Mesothelial cell of epicardium (in vitro differentiated cells): ENCODE data around the gene ASTN2. TPM values are rescaled to one million over a fixed set of nuclear protein-coding genes. Genes with fewer than 3 reads are reported as not detected.

Experiments used
- DNase-seq, 2 experiments: peaks; one replicate each; pipeline ENCODE4 v3.0.0; 2021; ENCODE audit warnings: low spot score in 2 of 2; ENCODE audit not compliant: unreplicated experiment in 2 of 2
- H3K27ac Mint-ChIP-seq: 2 replicates; pipeline ENCODE4 v1.8.0; 2021; ENCODE audit warnings: mixed read lengths
- H3K27me3 Mint-ChIP-seq: 2 replicates; pipeline ENCODE4 v1.8.0; 2021; ENCODE audit warnings: low read depth, mixed read lengths
- H3K36me3 Mint-ChIP-seq: 2 replicates; pipeline ENCODE4 v1.8.0; 2021; ENCODE audit warnings: mixed read lengths
- H3K4me1 Mint-ChIP-seq: 2 replicates; pipeline ENCODE4 v1.8.0; 2021; ENCODE audit warnings: mixed read lengths
- H3K4me3 Mint-ChIP-seq: 2 replicates; pipeline ENCODE4 v1.8.0; 2021; ENCODE audit warnings: mild to moderate bottlenecking, moderate library complexity, mixed read lengths
- H3K9me3 Mint-ChIP-seq: 2 replicates; pipeline ENCODE4 v1.8.0; 2021; ENCODE audit warnings: mixed read lengths
- CTCF ChIP-seq: fragments of 200-600 bp; sonication (generic); IDR thresholded peaks from one replicate; pipeline ENCODE4 v1.5.0; 2021; ENCODE audit warnings: antibody characterized with exemption; ENCODE audit not compliant: unreplicated experiment
- total RNA-seq: library from RNA; stranded (reverse); gene quantifications from 3 replicates; pipeline ENCODE4 v1.2.1, GENCODE V29; 2021

Gene ASTN2
- total RNA-seq, 1 donor from 2014 or later: 12.2 TPM

DNA sequence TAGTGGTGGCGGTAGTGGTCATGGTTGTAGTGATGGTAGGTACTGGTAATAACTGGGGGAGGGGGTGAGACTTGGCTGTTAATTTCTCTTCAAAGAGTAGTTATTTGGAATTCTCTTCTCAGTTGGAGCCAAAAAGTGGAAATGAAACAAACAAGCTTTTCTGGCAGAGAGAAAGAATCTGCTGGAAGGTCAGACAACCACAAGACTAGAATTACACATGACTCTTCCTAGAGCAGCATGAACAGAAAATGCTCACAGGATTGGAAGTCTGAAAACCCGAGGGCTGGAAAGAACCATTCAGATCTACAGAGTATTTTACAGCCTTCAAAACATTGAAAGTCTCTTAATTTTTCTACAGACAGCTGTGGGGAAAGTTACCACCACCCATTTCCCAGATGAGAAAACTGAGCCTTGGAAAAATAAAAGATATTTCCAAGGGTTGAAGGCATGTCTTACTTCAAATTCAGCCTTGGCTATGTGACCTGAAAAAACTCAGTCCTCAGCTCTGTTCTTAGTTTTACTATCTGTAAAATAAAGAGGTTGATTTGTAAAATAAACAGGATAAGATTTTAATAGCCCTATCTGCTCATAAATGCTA is 770.7 kb downstream of the ASTN2 start:
- Mint-ChIP-seq H3K4me3 (no peak overlapping the region), H3K27me3 (peaks cover 8% of the 10 kb centered on the region), H3K36me3 (no peaks in the 10 kb centered on the region), H3K9me3 (no peaks in the 10 kb centered on the region), H3K27ac (no peak overlapping the region), H3K4me1 (peaks cover 8% of the 10 kb centered on the region)
- no peak for DNase-seq
- no peak for TF ChIP-seq CTCF

GRCh38 chr9:116643691-116644090 is 771.2 kb downstream of the ASTN2 start:
- H3K27ac Mint-ChIP-seq: no peak overlapping the region
- H3K27me3 Mint-ChIP-seq: peaks cover 8% of the 10 kb centered on the region
- no peak for DNase-seq
- TF ChIP-seq CTCF: no peak
- no peaks in the 10 kb centered on the region for H3K36me3 Mint-ChIP-seq
- no peak overlapping the region for H3K4me3 Mint-ChIP-seq
- H3K9me3 Mint-ChIP-seq: no peaks in the 10 kb centered on the region
- peaks cover 12% of the 10 kb centered on the region for H3K4me1 Mint-ChIP-seq

DNA sequence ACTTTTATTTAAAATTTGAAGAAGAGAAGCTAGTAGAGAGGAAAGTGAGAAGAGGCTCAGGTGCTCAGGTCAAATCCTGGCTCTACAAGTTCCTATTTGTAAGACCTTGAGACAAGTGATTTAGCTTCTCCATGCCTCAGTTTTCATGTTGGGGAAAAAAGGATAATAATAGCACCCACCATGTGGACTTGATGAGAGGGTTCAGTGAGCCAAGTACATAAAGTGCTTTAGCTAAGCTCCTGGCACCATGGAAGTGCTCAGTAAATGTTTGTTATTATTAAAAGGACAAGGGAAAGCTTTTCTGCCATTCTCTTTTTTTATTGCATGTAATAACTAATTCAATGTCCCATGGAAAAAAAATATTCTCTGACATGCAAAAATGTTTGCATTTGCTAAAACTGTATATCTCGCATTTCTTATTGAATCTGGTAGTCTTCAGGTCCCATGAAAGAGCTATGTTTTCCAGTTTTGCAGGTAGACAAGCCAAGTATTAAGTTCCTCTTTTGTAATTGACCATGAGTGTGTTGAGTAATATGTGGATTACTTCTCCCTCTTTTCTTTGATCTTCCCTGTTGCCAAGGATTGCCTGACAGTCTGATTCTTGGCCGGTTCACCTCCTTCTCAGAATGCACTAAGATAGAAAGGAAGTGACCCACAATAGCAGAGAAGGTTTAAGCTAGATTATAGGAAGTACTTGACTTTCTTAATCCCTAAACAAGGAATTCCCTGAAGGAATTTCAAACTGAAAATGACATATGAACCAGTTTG is 773.4 kb downstream of the ASTN2 start:
- H3K4me3 Mint-ChIP-seq: no peak overlapping the region
- no peak for DNase-seq
- no peak overlapping the region for H3K27ac Mint-ChIP-seq
- peaks cover 9% of the 10 kb centered on the region for H3K4me1 Mint-ChIP-seq
- no peaks in the 10 kb centered on the region for H3K9me3 Mint-ChIP-seq
- TF ChIP-seq CTCF: no peak
- H3K36me3 Mint-ChIP-seq: no peaks in the 10 kb centered on the region
- H3K27me3 Mint-ChIP-seq: peaks cover 18% of the 10 kb centered on the region

GRCh38 chr9:116639251-116639741 is 775.6 kb downstream of the ASTN2 start:
- Mint-ChIP-seq H3K27ac (no peak overlapping the region), H3K9me3 (no peaks in the 10 kb centered on the region), H3K27me3 (peaks cover 34% of the 10 kb centered on the region), H3K4me1 (peaks cover 9% of the 10 kb centered on the region), H3K4me3 (no peak overlapping the region), H3K36me3 (no peaks in the 10 kb centered on the region)
- DNase-seq: no peak
- no peak for TF ChIP-seq CTCF

DNA sequence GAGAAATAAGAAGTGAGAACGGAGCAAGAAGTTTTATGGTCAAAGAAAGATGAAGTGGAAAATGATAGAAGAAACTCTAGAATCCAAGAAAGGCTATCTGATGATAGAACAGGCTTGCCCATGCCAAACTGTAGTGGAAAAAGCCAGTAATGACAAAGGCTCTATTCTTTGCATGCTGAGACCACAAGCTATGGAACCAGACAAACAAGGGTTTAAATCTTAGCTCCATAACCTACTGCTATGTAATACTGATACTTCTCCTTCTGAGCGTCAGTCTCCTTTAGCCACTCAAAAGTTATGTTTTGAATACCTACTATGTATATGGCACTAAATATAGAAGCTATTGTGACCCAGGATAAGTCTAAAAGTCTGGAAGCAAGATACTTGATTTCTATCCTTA is 778.9 kb downstream of the ASTN2 start:
- H3K9me3 Mint-ChIP-seq: no peaks in the 10 kb centered on the region
- H3K4me1 Mint-ChIP-seq: peaks cover 10% of the 10 kb centered on the region
- no peak overlapping the region for H3K4me3 Mint-ChIP-seq
- no peak for DNase-seq
- no peaks in the 10 kb centered on the region for H3K36me3 Mint-ChIP-seq
- H3K27ac Mint-ChIP-seq: no peak overlapping the region
- H3K27me3 Mint-ChIP-seq: peaks cover 43% of the 10 kb centered on the region
- TF ChIP-seq CTCF: no peak
